Body of pancreas (tissue), 4 donors: ENCODE measurements around the gene NELFA.

Source experiments
- POLR2A ChIP-seq, 3 donors: fragments of 450-650 bp; IDR thresholded peaks; one replicate each; pipeline ENCODE4 v1.6.1; 2016; ENCODE audit warnings: antibody characterized with exemption in 3 of 3, mild to moderate bottlenecking in 2 of 3
- TF ChIP-seq, protein P1 (sequence below), 7 experiments: fragments of 450-650 bp in 4 of 7; fragments of 200-600 bp in 3 of 7; sonication (generic) in 3 of 7; IDR thresholded peaks; one replicate each; pipeline ENCODE4 v1.5.1; 2016 to 2019; ENCODE audit warnings: antibody characterized with exemption in 7 of 7

DNA sequence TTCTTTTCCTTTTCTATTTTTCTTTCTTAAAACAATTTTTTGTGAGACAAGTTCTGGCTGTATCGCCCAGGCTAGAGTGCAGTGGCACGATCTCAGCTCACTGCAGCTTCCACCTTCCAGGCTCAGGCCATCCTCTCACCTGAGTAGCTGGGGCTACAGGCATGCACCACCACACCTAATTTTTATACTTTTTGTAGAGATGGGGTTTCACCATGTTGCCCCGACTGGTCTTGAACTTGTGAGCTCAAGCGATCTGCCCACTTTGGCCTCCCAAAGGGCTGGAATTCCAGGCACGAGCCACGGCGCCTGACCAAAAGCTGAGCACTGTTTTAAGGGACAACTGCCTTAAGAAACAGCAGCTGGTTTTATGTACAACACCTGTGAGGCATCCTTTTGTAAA is 41.0 kb upstream of the NELFA start:
- TF ChIP-seq POLR2A (IDR thresholded peaks at IDR 0.05) = no peak
- TF ChIP-seq, protein P1, sequence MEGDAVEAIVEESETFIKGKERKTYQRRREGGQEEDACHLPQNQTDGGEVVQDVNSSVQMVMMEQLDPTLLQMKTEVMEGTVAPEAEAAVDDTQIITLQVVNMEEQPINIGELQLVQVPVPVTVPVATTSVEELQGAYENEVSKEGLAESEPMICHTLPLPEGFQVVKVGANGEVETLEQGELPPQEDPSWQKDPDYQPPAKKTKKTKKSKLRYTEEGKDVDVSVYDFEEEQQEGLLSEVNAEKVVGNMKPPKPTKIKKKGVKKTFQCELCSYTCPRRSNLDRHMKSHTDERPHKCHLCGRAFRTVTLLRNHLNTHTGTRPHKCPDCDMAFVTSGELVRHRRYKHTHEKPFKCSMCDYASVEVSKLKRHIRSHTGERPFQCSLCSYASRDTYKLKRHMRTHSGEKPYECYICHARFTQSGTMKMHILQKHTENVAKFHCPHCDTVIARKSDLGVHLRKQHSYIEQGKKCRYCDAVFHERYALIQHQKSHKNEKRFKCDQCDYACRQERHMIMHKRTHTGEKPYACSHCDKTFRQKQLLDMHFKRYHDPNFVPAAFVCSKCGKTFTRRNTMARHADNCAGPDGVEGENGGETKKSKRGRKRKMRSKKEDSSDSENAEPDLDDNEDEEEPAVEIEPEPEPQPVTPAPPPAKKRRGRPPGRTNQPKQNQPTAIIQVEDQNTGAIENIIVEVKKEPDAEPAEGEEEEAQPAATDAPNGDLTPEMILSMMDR (IDR thresholded peaks at IDR 0.05) = no peak
